ENCODE measurements around the gene P2RX5. TPM values are rescaled to one million over a fixed set of nuclear protein-coding genes. Genes with fewer than 3 reads are reported as not detected.

Gene P2RX5
- 6.9 TPM for total RNA-seq

GRCh38 chr17:3695723-3696411, at the start of gene P2RX5:
Gene P2RX5, minus strand, starts transcription at chr17:3696155. Its CDS starts 150 bp downstream, at chr17:3696005.

GRCh38 chr17:3723556-3724377, 27.8 kb upstream of the P2RX5 start, which contains the start of gene HASPIN:
Gene HASPIN, plus strand, starts transcription at chr17:3723903. Its CDS starts 33 bp downstream, at chr17:3723936.

GRCh38 chr17:3668279-3669084, 27.5 kb downstream of the P2RX5 start, which contains the start of the genes EMC6 and TAX1BP3:
Gene EMC6, plus strand, starts transcription at chr17:3668812. Its CDS starts 335 bp downstream, at chr17:3669147.
Gene TAX1BP3, minus strand, starts transcription at chr17:3668578. Its CDS starts 52 bp downstream, at chr17:3668526.

GRCh38 chr17:3636154-3636907, 59.6 kb downstream of the P2RX5 start, which contains the start of the genes CTNS and SHPK:
Gene CTNS, plus strand, starts transcription at chr17:3636760. Its CDS starts 3,447 bp downstream, at chr17:3640207.
Gene SHPK, minus strand, starts transcription at chr17:3636250. Its CDS starts 31 bp downstream, at chr17:3636219.

Other genes with a start within 250 kb of the P2RX5 start
- gene SPATA22, start 224.3 kb downstream of the P2RX5 start, total RNA-seq: 1.3 TPM
- gene ASPA, start 220.2 kb downstream of the P2RX5 start, total RNA-seq: 1.3 TPM
- gene TRPV3, start 138.3 kb downstream of the P2RX5 start, total RNA-seq: 0.94 TPM
- gene TRPV1, start 86.7 kb downstream of the P2RX5 start, total RNA-seq: 10.6 TPM
- 23.5 TPM for gene SHPK, start 59.9 kb downstream of the P2RX5 start, total RNA-seq
- 8.5 TPM for gene CTNS, start 59.4 kb downstream of the P2RX5 start, total RNA-seq
- gene TAX1BP3, start 27.6 kb downstream of the P2RX5 start, total RNA-seq: 31.3 TPM
- 10.6 TPM for gene EMC6, start 27.3 kb downstream of the P2RX5 start, total RNA-seq
- gene HASPIN, start 27.7 kb upstream of the P2RX5 start, total RNA-seq: 1.3 TPM
- gene ITGAE, start 105.0 kb upstream of the P2RX5 start, total RNA-seq: 11.6 TPM
- 60.7 TPM for gene NCBP3, start 150.1 kb upstream of the P2RX5 start, total RNA-seq
- 15.0 TPM for gene CAMKK1, start 196.9 kb upstream of the P2RX5 start, total RNA-seq
- gene P2RX1, start 220.3 kb upstream of the P2RX5 start, total RNA-seq: 0.31 TPM